Esophagus (tissue), 2 donors: ENCODE results near the gene IFIT3. TPM values are rescaled to one million over a fixed set of nuclear protein-coding genes. Genes with fewer than 3 reads are reported as not detected.

Experiments
- H3K27ac ChIP-seq, 2 donors: one replicate each; pipeline ENCODE4 v1.5.1; 2013; ENCODE audit warnings: low read depth in 2 of 2, mild to moderate bottlenecking in 2 of 2, inconsistent platforms in 1 of 2, low read length in 1 of 2, moderate library complexity in 1 of 2
- H3K27me3 ChIP-seq, 2 donors: one replicate each; pipeline ENCODE4 v1.6.1; 2013; ENCODE audit warnings: low read length in 2 of 2, control low read depth in 1 of 2, mild to moderate bottlenecking in 1 of 2; ENCODE audit not compliant: insufficient read depth in 2 of 2, control insufficient read depth in 1 of 2
- H3K36me3 ChIP-seq, 2 donors: one replicate each; pipeline ENCODE4 v1.6.1; 2013; ENCODE audit warnings: low read length in 1 of 2; ENCODE audit not compliant: control insufficient read depth in 2 of 2, insufficient read depth in 2 of 2
- H3K4me1 ChIP-seq, 2 donors: one replicate each; pipeline ENCODE4 v1.6.1; 2013; ENCODE audit warnings: low read length in 1 of 2; ENCODE audit not compliant: control insufficient read depth in 2 of 2, insufficient read depth in 2 of 2
- H3K4me3 ChIP-seq, 2 donors: one replicate each; pipeline ENCODE4 v1.5.1; 2013; ENCODE audit warnings: low read length in 2 of 2, mild to moderate bottlenecking in 2 of 2, low read depth in 1 of 2, moderate library complexity in 1 of 2
- H3K9me3 ChIP-seq, 2 donors: one replicate each; pipeline ENCODE4 v1.6.1; 2013; ENCODE audit warnings: mild to moderate bottlenecking in 2 of 2, low read depth in 1 of 2, low read length in 1 of 2, moderate library complexity in 1 of 2; ENCODE audit not compliant: control insufficient read depth in 2 of 2, insufficient read depth in 1 of 2
- WGBS, 2 donors: extraction: QIAGEN DNeasy Blood & Tissue Kit; methylation state at CpG; one replicate each; pipeline ENCODE4 v1.1.7; 2013; 5-methylcytosine and 5-hydroxymethylcytosine counted together
- polyA plus RNA-seq, 2 donors: library from polyadenylated mRNA; stranded (reverse); fragments of 200-250 nt; gene quantifications; one replicate each; pipeline ENCODE4 v1.2.3, GENCODE V29; 2013
- donor health status: healthy with polysubstance abuse.
- donor health status: Bipolar disorder and iron deficiency.

Gene IFIT3
- polyA plus RNA-seq, 2 donors = 1.4 to 2.6 TPM

GRCh38 chr10:89363729-89364442 is 36.1 kb downstream of the IFIT3 start:
- Histone ChIP-seq H3K9me3 (no peaks in the 10 kb centered on the region), H3K4me1 (no peaks in the 10 kb centered on the region), H3K27ac (no peak overlapping the region), H3K27me3 (no peaks in the 10 kb centered on the region), H3K36me3 (no peaks in the 10 kb centered on the region), H3K4me3 (no peak overlapping the region)
- 80 to 86% methylated on average over 6 of the region's 6 CpGs for WGBS, 2 donors

- Histone ChIP-seq H3K4me3 (no peak overlapping the region), H3K27ac (no peak overlapping the region), H3K4me1 (no peaks in the 10 kb centered on the region), H3K9me3 (no peaks in the 10 kb centered on the region), H3K27me3 (no peaks in the 10 kb centered on the region), H3K36me3 (no peaks in the 10 kb centered on the region)
- 91 to 100% methylated on average over 1 of the region's 1 CpG for WGBS, 2 donors
Observed at GRCh38 chr10:89364531-89364930, 36.7 kb downstream of the IFIT3 start.

- no peaks in the 10 kb centered on the region for H3K4me1 ChIP-seq
- H3K9me3 ChIP-seq = no peaks in the 10 kb centered on the region
- no peaks in the 10 kb centered on the region for H3K36me3 ChIP-seq
- 61 to 70% methylated on average over 4 of the region's 4 CpGs for WGBS, 2 donors
- no peaks in the 10 kb centered on the region for H3K27me3 ChIP-seq
- no peak overlapping the region for H3K4me3 ChIP-seq
- H3K27ac ChIP-seq = no peak overlapping the region
Observed at GRCh38 chr10:89367529-89367928, 39.7 kb downstream of the IFIT3 start.

GRCh38 chr10:89368129-89368528 is 40.3 kb downstream of the IFIT3 start:
- no peaks in the 10 kb centered on the region for H3K9me3 ChIP-seq
- no peaks in the 10 kb centered on the region for H3K4me1 ChIP-seq
- H3K27me3 ChIP-seq = no peaks in the 10 kb centered on the region
- 59 to 62% methylated on average over 1 of the region's 1 CpG for WGBS, 2 donors
- H3K36me3 ChIP-seq = no peaks in the 10 kb centered on the region
- H3K4me3 ChIP-seq = no peak overlapping the region
- no peak overlapping the region for H3K27ac ChIP-seq

- Histone ChIP-seq H3K9me3 (no peaks in the 10 kb centered on the region), H3K4me1 (no peaks in the 10 kb centered on the region), H3K4me3 (no peak overlapping the region), H3K36me3 (no peaks in the 10 kb centered on the region), H3K27ac (no peak overlapping the region), H3K27me3 (no peaks in the 10 kb centered on the region)
- 63 to 65% methylated on average over 5 of the region's 5 CpGs for WGBS, 2 donors
Observed at GRCh38 chr10:89369156-89370105, 41.6 kb downstream of the IFIT3 start.

- Histone ChIP-seq H3K36me3 (no peaks in the 10 kb centered on the region), H3K27ac (no peak overlapping the region), H3K9me3 (no peaks in the 10 kb centered on the region), H3K27me3 (no peaks in the 10 kb centered on the region), H3K4me3 (no peak overlapping the region), H3K4me1 (no peaks in the 10 kb centered on the region)
Observed at GRCh38 chr10:89371079-89371478, 43.3 kb downstream of the IFIT3 start.

GRCh38 chr10:89371987-89372386 is 44.2 kb downstream of the IFIT3 start:
- Histone ChIP-seq H3K4me1 (no peaks in the 10 kb centered on the region), H3K9me3 (no peaks in the 10 kb centered on the region), H3K4me3 (no peak overlapping the region), H3K36me3 (no peaks in the 10 kb centered on the region), H3K27me3 (no peaks in the 10 kb centered on the region), H3K27ac (no peak overlapping the region)
- 82 to 91% methylated on average over 3 of the region's 3 CpGs for WGBS, 2 donors

GRCh38 chr10:89373916-89374711 is 46.3 kb downstream of the IFIT3 start:
- H3K27me3 ChIP-seq = no peaks in the 10 kb centered on the region
- H3K36me3 ChIP-seq = no peaks in the 10 kb centered on the region
- H3K27ac ChIP-seq = peak overlapping the region; percentile 55 to 72
- no peaks in the 10 kb centered on the region for H3K4me1 ChIP-seq
- H3K4me3 ChIP-seq = no peak overlapping the region
- WGBS, 2 donors = 20 to 38% methylated on average over 3 of the region's 3 CpGs
- no peaks in the 10 kb centered on the region for H3K9me3 ChIP-seq

GRCh38 chr10:89374713-89375141 is 46.9 kb downstream of the IFIT3 start:
- no peak overlapping the region for H3K4me3 ChIP-seq
- no peaks in the 10 kb centered on the region for H3K27me3 ChIP-seq
- no peaks in the 10 kb centered on the region for H3K36me3 ChIP-seq
- no peaks in the 10 kb centered on the region for H3K9me3 ChIP-seq
- H3K27ac ChIP-seq = peak overlapping the region; percentile 72 to 73
- H3K4me1 ChIP-seq = no peaks in the 10 kb centered on the region
